Epidermal melanocyte (primary cell): ENCODE data around the gene PTPRF.
A peak's percentile ranks its signal among the peaks of the same experiment; 100 is the strongest.
"Not testable (repeated sequence)": the region's sequence is repeated elsewhere in the genome, so short reads cannot be mapped to it uniquely, and the experiment has no call there.

Experiments
- DNase-seq: peaks from one replicate; pipeline ENCODE4 v3.0.0; 2011; ENCODE audit warnings: low spot score; ENCODE audit not compliant: insufficient read length

PTPRF gene

GRCh38 chr1:43530483-43531106 is at the start of gene PTPRF:
PTPRF (plus strand) TSS chr1:43530883; CDS start chr1:43545076, 14,193 bp downstream.
- DNase-seq: peak; percentile 71

GRCh38 chr1:43481491-43481890 is 49.2 kb upstream of the PTPRF start:
- DNase-seq: no peak

- DNase-seq: no peak
Observed at GRCh38 chr1:43482215-43482614, 48.5 kb upstream of the PTPRF start.

GRCh38 chr1:43484367-43484766 is 46.3 kb upstream of the PTPRF start:
- DNase-seq: no peak

GRCh38 chr1:43488165-43488564 is 42.5 kb upstream of the PTPRF start:
- DNase-seq: no peak

GRCh38 chr1:43491061-43491460 is 39.6 kb upstream of the PTPRF start:
- no peak for DNase-seq

GRCh38 chr1:43492826-43493225 is 37.9 kb upstream of the PTPRF start:
- no peak for DNase-seq

- no peak for DNase-seq
Observed at GRCh38 chr1:43493661-43494450, 36.8 kb upstream of the PTPRF start.

- DNase-seq: no peak
Observed at GRCh38 chr1:43495204-43495603, 35.5 kb upstream of the PTPRF start.

GRCh38 chr1:43499898-43500297 is 30.8 kb upstream of the PTPRF start:
- DNase-seq: no peak

- DNase-seq: not testable (repeated sequence)
Observed at GRCh38 chr1:43501806-43502205, 28.9 kb upstream of the PTPRF start.

- DNase-seq: no peak
Observed at GRCh38 chr1:43503534-43503933, 27.1 kb upstream of the PTPRF start.

- no peak for DNase-seq
Observed at GRCh38 chr1:43505077-43505780, 25.5 kb upstream of the PTPRF start.

GRCh38 chr1:43506233-43506632 is 24.4 kb upstream of the PTPRF start:
- DNase-seq: no peak

- DNase-seq: no peak
Observed at GRCh38 chr1:43507296-43508295, 23.1 kb upstream of the PTPRF start.

GRCh38 chr1:43509007-43509739 is 21.5 kb upstream of the PTPRF start:
- DNase-seq: no peak

- no peak for DNase-seq
Observed at GRCh38 chr1:43509740-43510375, 20.8 kb upstream of the PTPRF start.

GRCh38 chr1:43510621-43511020 is 20.1 kb upstream of the PTPRF start:
- DNase-seq: no peak

- DNase-seq: no peak
Observed at GRCh38 chr1:43511394-43511793, 19.3 kb upstream of the PTPRF start.

GRCh38 chr1:43512133-43512532 is 18.6 kb upstream of the PTPRF start:
- no peak for DNase-seq
